DMS53 treated with DMSO at 0.1 percent for 48 hours (cell line): ENCODE data around the gene COMT.

Experiments used
- DNase-seq: peaks from one replicate; lab custom pipeline; 2025; ENCODE audit not compliant: unreplicated experiment; lab: John Stamatoyannopoulos, UW

COMT gene

DNA sequence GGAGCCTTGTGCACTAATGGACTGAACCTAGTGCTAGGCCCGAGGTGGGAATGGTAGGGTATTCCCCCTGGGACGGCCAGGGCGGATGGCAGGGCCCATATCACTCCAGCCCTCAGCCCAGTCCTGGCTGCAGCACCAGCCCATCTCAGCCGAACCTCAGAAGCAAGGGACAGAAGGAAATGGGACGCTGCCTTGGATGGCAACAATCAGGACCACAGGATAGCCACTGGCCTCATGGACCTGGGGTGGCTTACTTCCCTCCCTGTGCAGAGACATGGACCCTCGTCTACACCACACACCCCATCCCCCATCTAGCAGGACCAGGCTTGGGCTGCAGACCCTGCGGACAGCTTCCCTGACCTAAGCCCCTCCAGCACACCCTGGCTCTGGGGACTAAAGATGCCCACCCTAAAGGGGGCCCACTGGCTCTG lies 50.9 kb downstream of the COMT start:
- DNase-seq, result no peak

- no peak for DNase-seq
Measured at GRCh38 chr22:19992921-19993355, 51.4 kb downstream of the COMT start.

- DNase-seq, result no peak
Measured at GRCh38 chr22:19993926-19994325, 52.4 kb downstream of the COMT start.

DNA sequence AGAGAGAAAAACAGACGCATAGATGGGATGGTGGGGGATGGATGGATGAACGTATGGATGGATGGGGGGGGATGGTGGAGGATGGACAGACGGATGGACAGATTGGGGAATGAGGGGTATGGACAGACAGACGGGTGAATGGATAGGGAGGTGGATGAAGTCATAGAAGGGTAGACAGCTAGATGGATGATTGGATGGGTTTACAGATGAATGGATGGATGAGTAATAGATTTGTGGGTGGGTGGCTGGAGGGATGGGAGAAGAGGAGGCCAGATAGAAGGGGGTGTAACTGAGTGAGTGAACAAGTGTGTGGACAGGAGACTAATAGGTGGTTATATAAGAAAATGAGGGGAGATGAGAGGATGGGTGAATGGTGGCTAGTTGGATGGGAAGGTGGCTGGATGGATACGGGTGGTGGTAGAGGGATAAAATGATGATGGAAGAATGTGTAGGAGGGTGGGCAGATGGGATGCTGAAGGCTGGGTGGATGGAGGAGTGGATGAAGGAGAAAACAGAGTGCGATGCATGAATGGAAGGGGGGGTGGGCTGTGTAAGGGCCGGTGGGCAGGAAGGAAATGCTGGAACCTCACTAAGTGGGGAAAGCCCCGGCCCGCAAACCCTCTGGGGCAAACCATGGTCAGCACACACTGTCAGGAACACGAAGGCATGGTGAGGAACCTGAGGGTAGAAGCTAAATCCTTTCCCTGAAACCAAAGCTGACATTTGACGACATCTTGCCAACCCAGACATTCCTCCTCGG lies 53.5 kb downstream of the COMT start:
- DNase-seq, result no peak

DNA sequence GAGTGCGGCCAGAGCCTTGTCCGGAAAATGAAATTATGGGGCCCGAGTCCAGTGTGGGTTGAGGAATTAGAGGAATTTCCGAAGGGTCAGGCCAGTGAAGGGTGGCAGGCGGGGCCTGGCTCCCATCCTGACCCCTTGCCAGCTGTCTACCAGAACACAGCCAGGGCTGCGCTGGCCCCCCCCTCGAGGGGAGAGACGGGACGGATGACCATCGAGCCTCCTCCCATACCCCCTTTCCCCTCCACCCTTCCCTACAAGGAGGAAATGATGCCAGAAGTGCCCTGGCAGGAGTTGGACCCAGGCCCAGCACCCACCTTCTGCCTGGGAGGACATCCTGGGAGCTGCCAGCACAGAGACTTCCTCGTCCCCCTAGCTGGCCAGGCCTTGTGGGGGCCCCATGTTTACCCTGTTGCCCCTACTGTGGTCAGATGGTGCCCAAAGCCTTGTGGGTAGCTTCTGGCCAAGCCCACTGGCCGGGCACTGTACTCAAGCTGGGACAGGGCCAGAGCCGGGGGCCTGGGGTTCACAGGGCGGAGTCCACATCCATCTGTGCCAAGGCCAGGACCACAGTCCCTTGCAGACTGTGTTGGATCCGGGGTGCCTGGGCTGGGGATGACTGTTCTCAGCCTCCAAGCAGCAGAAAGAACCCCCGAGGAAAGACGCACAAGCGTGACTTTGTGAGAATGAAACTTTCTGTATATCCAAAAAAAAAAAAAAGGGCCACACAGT lies 54.2 kb downstream of the COMT start:
- DNase-seq, result no peak

GRCh38 chr22:19996694-19997384 lies 55.3 kb downstream of the COMT start:
- no peak for DNase-seq

DNA sequence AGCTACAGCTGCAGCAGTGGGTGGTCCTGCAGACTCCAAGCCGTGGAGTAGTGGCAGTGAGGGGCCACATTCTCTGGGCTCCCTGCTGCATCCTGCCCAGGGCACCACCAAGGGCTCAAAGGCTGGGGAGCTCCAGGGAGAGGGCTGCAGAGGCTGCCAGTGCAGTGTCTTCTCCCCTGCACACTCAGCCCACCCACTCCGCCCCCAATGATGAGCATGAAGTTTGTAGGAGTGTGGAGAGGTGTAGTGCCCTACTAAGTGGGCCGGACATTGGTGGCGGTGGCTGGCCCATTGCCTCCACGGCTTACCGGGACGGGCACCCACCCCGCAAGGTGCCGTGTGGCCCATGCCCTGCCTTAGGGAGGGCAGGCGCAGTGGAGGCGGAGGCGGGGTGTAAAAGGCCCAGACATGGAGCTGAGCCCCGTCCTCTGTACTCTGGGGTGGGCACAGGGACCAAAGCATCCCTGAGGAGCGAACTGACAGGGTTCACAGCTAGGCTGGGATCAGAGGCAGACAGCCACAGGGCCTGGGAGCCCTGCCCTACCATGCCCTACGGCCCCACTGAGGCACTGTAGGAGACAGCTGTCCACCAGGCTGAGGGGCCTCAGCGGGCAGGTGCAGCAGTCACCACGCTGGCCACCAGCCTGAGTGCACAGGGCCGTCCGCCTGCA lies 56.1 kb downstream of the COMT start:
- DNase-seq, result no peak

DNA sequence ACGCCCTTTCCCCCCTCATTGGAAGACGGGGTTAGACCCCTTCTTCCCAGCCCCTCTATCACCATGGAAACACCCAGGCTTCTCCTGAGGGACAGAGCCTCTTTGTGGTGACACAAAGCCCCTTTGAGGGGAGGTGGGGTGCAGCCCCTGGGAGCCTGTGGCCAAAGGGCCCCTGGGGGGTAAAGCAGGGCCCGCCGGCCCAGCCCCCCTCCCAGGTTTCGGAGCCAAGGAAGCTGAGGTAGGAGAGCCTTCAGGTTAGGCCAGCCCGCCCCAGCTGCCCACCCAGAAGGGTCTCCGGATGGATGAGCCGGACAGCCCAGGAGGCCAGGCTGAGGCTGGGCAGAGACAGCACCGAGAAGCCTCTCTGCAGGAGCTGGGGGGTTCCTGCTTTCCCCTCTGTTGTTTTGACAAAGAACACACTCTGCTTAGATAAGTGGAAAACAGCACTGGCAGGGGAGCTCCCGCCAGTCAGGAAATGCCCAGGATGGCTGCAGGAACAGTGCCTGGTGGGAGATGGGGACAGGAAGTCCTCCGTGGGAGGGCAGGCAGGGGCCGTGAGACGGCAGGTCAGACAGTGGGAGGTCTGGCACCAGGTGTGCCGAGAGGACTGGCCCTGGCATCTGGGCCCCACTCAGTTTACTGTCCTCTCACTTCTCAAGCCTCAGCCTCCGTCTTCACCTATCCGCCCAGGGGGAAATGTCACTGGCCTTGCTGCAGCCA lies 56.8 kb downstream of the COMT start:
- no peak for DNase-seq

DNA sequence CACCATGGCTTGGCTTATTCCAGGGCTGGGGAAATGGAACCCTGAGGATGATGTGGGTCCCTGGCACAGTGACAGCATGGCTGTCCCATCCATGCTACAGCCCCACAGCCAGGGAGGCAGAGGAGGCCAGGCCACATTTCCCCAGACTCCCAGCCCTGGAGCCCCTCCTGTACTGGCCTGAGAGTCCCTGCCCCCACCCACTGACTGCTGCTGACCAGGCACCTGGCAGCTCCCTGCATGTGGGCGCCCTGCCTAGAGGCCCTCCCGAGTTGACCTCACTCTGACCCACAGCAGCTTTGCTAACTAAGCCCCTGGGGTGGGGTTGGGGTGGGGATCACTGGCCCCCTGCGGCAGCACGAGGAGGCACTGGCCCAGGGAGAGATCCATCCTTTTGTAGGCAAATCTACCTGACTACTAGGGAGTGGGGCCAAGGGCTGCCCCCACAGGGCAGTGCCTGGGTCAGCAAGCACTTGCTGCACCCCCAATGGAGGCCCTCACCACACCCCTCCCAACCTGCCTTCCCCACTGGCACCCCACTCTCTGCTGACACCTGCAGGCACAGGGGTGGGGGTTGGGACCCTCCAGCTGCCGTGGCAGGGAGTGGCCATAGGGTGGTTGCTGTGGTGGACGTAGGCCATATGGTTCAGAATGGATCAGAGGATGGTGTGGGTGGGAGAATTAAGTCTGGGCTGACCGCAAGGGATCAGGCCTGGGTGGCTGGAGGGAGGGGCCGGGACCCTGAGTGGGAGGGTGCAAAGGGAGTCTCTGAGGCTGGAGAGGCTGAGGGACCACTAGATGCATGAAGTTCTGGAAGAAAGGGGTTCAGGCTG lies 57.6 kb downstream of the COMT start:
- no peak for DNase-seq

DNA sequence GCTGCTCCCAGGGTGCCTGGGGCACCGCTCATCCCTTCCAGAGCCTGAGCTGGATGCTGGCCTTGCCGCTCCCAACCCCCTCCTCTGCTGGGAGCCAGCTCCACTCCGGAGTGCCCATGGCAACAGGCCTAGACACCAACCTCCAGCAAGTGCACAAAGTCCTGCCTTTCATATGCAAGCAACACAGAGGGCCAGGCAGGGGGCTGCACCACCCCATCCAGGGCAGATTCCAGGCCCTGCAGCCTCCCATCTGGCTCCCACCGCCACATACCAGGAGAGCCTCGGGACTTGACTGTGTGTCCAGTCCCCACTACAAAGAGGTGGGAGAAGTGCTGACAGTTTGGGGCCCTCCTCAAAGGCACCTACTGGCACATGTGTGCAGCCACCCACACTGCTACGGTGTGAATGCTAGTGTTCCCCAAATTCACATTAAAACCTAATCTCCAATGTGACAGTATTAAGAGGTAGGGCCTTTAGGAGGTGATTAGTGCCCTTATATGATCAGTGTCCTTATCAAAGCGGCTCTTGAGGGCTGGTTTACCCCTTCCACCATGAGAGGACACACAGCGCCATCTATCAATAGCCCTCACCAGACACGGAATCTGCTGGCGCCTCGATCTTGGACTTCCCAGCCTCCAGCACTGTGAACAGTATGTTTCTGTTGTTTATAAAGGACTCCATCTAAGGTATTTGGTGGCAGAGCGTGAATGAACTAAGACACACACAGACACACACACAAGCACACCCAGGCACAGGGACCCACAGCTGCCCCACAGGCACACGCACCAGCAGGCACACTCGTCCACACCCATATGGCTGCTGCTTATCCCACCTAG lies 58.9 kb downstream of the COMT start:
- DNase-seq, result no peak

DNA sequence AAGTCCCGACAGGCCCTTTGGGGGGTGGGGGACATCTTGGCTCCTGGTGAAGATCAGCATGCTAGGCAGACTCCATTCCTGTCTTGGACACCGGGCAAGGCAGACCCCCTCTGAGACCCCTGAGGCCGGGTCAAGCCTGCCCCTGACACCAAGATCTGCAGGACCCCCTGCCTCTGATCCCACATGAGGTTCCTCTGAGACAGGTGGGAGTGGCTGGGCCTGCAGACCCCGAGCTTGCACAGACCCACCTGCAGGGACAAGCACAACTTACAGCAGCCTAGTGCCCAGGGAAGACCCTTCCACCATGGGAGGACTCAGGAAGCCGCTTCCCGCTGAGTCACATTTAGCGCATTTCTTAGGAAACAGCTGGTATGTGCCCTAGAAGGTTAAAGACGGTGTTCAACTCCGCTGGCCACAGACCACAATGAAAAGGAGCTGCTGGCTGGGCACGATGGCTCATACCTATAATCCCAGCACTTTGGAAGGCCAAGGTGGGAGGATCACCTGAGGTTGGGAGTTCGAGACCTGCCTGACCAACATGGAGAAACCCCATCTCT lies 59.6 kb downstream of the COMT start:
- DNase-seq, result no peak

DNA sequence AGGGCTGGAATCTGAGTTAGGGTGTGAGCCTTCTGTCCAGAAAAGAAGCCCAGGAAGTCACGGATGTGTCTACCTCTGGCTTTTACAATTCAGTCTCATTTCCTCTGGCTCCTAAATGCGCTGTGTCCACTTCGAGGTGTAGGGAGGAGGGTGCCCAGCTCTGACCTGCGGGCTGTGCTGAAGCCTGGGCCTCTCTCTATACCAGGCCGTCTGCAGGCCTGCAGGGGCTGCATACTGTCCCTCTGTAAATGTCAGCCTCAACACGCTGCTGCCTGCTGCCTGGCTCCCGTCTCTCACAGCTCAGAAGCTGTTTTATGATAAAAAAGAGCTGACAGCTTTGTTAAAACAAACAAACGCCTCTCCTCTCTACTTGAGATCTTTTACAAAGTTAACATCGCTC lies 60.6 kb downstream of the COMT start:
- DNase-seq, result no peak

GRCh38 chr22:20002636-20003035 lies 61.1 kb downstream of the COMT start:
- no peak for DNase-seq

DNA sequence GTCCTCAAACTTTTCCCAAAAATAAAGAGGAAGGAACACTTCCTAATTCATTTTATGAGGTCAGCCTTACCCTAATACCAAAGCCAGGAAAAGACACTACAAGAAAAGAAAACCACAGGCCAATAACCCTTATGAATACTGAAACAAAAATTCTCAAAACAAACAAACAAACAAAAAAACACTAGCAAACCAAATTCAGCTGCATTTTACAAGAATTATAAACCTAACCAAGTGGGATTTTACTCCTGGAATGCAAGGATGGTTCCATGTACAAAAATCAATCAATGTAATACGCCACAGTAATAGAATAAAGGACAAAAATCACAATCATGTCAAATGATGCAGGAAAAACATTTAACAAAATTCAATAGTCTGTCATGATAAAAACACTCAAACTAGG lies 61.7 kb downstream of the COMT start:
- no peak for DNase-seq

DNA sequence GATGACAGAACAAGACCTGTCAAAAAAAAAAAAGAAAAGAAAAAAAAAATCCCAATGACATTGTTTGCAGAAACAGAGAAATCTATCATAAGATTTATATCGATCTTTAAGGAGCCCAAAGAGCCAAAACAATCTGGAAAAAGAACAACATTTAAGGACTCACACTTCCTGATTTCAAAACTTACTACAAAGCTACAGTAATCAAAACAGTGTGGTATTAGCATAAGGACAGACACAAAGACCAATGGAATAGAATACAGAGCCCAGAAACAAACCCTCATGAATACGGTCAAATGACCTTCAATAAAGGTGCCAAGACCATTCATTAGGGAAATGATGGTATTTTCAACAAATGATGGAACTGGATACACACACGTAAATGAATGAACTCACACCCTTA lies 62.9 kb downstream of the COMT start:
- DNase-seq, result no peak

GRCh38 chr22:20008221-20008995 lies 66.8 kb downstream of the COMT start:
- DNase-seq, result no peak

- no peak for DNase-seq
Measured at GRCh38 chr22:20009018-20009491, 67.5 kb downstream of the COMT start.
